GM18951 (cell line): ENCODE measurements around the gene FANCC.

Experiments
- POLR2A ChIP-seq: IDR thresholded peaks from 4 replicates; pipeline ENCODE4 v1.6.1; 2011; ENCODE audit warnings: mild to moderate bottlenecking; ENCODE audit not compliant: insufficient read length, insufficient read depth; ENCODE audit errors: extremely low read depth
- in situ Hi-C: fragments of 300-500 bp; cut with MboI; formaldehyde crosslinking; loops from one replicate; pipeline ENCODE4 v1.12.0; 2022; ENCODE audit warnings: low sequenced_read_pairs, mixed read lengths, inconsistent platforms; ENCODE audit not compliant: unreplicated experiment

The FANCC gene

GRCh38 chr9:95266649-95267048 lies 50.9 kb downstream of the FANCC start:
- no peak for TF ChIP-seq POLR2A
- in situ Hi-C loops = no loop called here

- in situ Hi-C loops = no loop called here
- no peak for TF ChIP-seq POLR2A
Measured at GRCh38 chr9:95265960-95266359, 51.5 kb downstream of the FANCC start.

- no peak for TF ChIP-seq POLR2A
- in situ Hi-C loops = no loop called here
Measured at GRCh38 chr9:95264954-95265615, 52.4 kb downstream of the FANCC start.

GRCh38 chr9:95261890-95262289 lies 55.6 kb downstream of the FANCC start:
- in situ Hi-C loops = no loop called here
- no peak for TF ChIP-seq POLR2A

- in situ Hi-C loops = no loop called here
- TF ChIP-seq POLR2A = no peak
Measured at GRCh38 chr9:95250462-95251221, 66.9 kb downstream of the FANCC start.

- no peak for TF ChIP-seq POLR2A
- in situ Hi-C loops = no loop called here
Measured at GRCh38 chr9:95249986-95250385, 67.5 kb downstream of the FANCC start.

GRCh38 chr9:95246547-95246946 lies 71.0 kb downstream of the FANCC start:
- in situ Hi-C loops = no loop called here
- TF ChIP-seq POLR2A = no peak

GRCh38 chr9:95242613-95243012 lies 74.9 kb downstream of the FANCC start:
- in situ Hi-C loops = no loop called here
- no peak for TF ChIP-seq POLR2A

- no peak for TF ChIP-seq POLR2A
- in situ Hi-C loops = no loop called here
Measured at GRCh38 chr9:95239071-95239470, 78.4 kb downstream of the FANCC start.

GRCh38 chr9:95237336-95237735 lies 80.2 kb downstream of the FANCC start:
- in situ Hi-C loops = no loop called here
- no peak for TF ChIP-seq POLR2A

- in situ Hi-C loops = no loop called here
- TF ChIP-seq POLR2A = no peak
Measured at GRCh38 chr9:95230046-95230445, 87.5 kb downstream of the FANCC start.

GRCh38 chr9:95229230-95229915 lies 88.1 kb downstream of the FANCC start:
- in situ Hi-C loops = no loop called here
- no peak for TF ChIP-seq POLR2A

GRCh38 chr9:95226921-95227320 lies 90.6 kb downstream of the FANCC start:
- in situ Hi-C loops = no loop called here
- TF ChIP-seq POLR2A = no peak

- in situ Hi-C loops = no loop called here
Measured at GRCh38 chr9:95225726-95226106, 91.8 kb downstream of the FANCC start.

More at GRCh38 chr9:95225726-95226106, 91.8 kb downstream of the FANCC start:
- TF ChIP-seq POLR2A = no peak
